Measurements from ENCODE around the gene TAS2R38. TPM values are rescaled to one million over a fixed set of nuclear protein-coding genes. Genes with fewer than 3 reads are reported as not detected.
"Not testable (repeated sequence)": the region's sequence is repeated elsewhere in the genome, so short reads cannot be mapped to it uniquely, and the experiment has no call there.

TAS2R38 gene
- total RNA-seq, 1 experiment from 2014 or later, result not detected

DNA sequence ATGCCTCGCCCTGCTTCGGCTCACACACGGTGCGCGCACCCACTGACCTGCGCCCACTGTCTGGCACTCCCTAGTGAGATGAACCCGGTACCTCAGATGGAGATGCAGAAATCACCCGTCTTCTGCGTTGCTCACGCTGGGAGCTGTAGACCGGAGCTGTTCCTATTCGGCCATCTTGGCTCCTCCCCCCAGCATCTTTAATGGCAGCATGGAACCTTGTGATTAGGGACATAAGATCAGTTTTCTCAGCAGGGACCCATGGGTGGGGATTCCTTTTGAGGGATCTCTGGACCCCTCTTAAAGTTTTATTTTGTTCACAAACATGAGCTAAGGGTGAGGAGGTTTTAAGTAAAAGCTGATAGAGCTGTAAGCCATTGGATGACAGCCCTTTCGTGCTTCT is 12.4 kb upstream of the TAS2R38 start:
- DNase-seq (ENCODE audit: low read depth, low spot score), result peak; percentile 38
- in situ Hi-C loops (cut with HindIII; ENCODE audit: low pct_unique_long_range_greater_than_20kb, low sequenced_read_pairs), result not testable (repeated sequence)

DNA sequence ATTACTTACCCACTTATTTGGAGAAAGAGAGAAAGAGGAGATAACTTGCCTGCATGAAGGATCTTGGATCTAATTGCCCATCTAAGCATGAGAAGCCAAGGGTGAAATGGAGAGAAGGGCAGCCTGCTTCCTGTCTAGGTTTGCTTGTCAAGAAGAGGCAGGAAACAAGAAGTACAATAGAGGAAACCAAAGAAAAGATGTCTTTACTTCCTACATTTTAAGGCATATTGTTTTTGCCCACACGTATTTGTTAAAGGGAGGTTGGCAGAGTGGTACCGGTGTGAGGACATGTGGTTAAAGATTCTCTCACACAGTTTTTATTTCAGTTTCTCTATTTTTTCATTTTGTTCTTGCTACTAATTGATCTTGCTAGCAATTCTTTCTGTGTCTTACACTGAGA is 6.0 kb upstream of the TAS2R38 start:
- in situ Hi-C loops (cut with HindIII; ENCODE audit: low pct_unique_long_range_greater_than_20kb, low sequenced_read_pairs), result no loop called here

GRCh38 chr7:141978351-141978750 is 4.8 kb upstream of the TAS2R38 start:
- in situ Hi-C loops (cut with HindIII; ENCODE audit: low pct_unique_long_range_greater_than_20kb, low sequenced_read_pairs), result no loop called here
- no peak for DNase-seq (ENCODE audit: low read depth, low spot score)

More for the DNA sequence above, 6.0 kb upstream of the TAS2R38 start:
- no peak for DNase-seq (ENCODE audit: low read depth, low spot score)

DNA sequence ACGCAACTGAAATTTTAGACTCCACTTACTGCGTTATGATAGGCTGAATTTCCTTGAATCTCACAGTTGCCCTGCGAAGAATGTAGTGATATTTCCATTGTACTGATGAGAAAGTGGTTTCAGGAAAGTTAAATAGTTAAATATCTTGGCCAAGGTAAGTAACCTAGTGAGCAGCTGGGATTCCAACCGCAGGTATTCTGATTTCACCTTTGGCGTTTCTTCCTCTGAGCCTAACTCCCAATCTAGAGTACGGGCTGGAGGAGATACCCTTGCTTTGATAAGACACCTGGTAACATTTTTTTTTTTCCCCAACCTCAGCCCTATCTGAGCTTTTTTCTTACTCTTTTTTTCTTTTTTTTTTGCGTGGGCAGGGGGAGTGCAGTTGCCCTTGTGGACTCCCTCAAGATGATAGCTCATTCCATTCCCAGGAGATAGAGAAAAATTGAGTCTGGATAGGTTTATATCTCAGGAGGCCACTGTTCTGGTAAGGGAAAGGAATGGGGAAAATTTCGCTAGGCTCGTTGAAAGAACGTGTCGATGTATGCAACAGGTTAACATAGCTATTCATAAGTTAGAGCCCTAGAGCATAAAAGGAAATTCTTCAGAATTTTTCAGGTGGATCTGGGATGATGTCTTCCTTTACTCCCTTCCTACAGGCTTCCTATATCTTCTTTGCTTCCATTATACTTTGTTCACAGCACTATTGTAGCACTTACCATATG is 3.1 kb upstream of the TAS2R38 start:
- in situ Hi-C loops (cut with HindIII; ENCODE audit: low pct_unique_long_range_greater_than_20kb, low sequenced_read_pairs), result no loop called here
- no peak for DNase-seq (ENCODE audit: low read depth, low spot score)

DNA sequence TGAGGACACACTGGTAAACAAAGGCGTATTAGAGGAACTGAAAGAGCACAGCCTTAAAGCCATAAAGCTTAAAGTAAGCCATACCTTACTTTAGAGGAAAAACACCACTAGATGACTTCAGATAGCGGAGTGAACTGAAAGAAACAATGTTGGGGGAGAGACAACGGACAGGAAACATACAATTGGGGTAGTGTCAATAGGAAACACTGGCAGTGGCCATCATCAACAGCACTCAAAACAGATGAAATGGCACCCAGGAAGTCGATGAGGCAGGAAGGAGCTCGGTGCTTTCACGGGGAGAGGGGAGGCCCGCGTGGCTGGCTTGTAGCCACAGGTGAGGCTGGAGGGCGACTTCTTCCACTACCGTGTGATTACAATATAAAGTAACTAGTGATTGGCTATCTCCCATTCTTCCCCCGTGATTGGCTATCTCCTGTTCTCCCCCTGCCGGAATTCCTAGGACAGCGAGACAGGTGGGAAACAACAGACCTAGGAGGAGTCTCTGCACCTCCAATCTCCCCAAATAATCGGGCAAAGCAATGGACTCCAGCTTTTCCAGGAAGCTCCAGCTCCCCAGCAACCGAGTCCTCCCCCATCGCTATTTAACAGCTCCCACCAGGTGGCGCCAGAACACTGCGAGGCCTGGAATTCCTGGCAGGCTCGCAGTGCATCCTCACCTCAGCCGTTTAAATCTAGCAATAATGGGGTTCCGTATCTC is 2.4 kb upstream of the TAS2R38 start:
- peak; percentile 83 for DNase-seq (ENCODE audit: low read depth, low spot score)
- in situ Hi-C loops (cut with HindIII; ENCODE audit: low pct_unique_long_range_greater_than_20kb, low sequenced_read_pairs), result no loop called here

GRCh38 chr7:141974831-141975230 is 1.3 kb upstream of the TAS2R38 start:
- peak; percentile 52 for DNase-seq (ENCODE audit: low read depth, low spot score)
- in situ Hi-C loops (cut with HindIII; ENCODE audit: low pct_unique_long_range_greater_than_20kb, low sequenced_read_pairs), result no loop called here

DNA sequence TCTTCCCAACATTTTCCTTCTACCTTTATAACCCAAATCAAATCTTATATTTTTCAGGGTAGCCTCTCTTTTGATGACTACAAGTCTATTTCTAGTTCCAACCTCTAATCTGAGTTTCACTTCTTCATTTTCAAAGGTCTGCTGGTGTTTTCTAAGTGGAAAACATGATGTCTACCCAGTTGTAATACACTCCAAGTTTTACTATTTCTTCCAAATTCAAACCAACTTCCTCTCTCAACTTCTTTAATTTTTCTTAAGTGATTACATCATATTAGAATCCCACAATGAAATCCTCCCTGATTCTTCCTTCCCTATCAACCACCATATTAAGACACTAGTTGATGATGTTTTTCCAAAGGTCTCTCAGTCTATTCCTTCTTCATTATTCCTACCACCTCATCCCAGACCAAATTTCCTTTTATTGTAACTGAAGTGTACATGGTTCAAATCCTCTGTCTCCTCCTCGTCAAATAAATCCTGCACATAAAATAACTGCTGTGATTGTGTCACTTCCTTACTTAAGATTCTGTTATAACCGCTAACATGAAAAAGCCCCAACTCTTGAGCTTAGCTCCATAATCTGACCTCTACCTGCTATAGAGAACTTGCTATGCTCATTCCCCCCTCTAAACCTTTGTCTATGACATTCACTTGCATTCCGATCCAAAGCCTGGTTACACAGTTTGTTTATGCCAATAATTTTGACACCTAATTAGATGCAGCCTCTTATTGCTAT is 12.7 kb downstream of the TAS2R38 start:
- in situ Hi-C loops (cut with HindIII; ENCODE audit: low pct_unique_long_range_greater_than_20kb, low sequenced_read_pairs), result no loop called here
- no peak for DNase-seq (ENCODE audit: low read depth, low spot score)

- DNase-seq (ENCODE audit: low read depth, low spot score), result no peak
- in situ Hi-C loops (cut with HindIII; ENCODE audit: low pct_unique_long_range_greater_than_20kb, low sequenced_read_pairs), result no loop called here
Observed at GRCh38 chr7:141956084-141956483, 17.5 kb downstream of the TAS2R38 start.

DNA sequence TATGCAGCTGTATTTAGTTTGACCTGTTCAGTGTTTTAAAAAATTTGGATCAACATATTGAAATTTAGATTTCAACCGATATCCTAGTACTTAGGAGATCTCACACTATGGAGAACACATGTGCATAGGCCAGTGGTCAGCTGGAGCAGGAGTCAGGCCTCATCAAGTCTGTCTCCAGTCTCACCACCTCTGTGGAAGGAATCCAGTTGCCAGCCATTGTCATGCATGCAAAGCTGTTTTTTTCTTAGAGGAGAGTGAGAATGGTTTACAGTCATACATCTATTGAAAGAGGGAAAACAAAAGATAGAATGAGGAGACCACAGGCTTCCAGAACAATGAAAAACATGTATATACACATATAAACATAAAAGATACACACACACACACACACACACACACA is 19.2 kb downstream of the TAS2R38 start:
- no peak for DNase-seq (ENCODE audit: low read depth, low spot score)
- in situ Hi-C loops (cut with HindIII; ENCODE audit: low pct_unique_long_range_greater_than_20kb, low sequenced_read_pairs), result no loop called here

DNA sequence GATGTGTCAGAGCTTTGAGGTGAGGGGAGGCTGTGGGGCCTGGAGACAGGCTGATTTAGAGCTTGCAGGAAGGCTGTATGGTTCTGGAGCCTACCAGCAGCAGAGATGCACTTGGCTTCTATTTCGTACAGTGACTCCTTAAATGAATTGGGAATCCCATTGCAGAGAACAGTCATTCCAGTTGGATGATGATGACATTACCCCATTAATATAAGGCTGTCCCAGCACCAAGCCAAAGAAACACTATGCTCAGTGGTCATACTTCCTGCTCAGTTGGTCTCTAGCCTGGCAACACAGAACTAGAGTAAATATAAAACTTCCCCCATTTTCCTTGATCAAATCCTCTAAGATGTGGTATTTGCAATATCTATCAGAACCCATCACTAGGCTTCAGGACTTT is 21.1 kb downstream of the TAS2R38 start:
- DNase-seq (ENCODE audit: low read depth, low spot score), result no peak
- in situ Hi-C loops (cut with HindIII; ENCODE audit: low pct_unique_long_range_greater_than_20kb, low sequenced_read_pairs), result no loop called here

GRCh38 chr7:141950806-141951205 is 22.8 kb downstream of the TAS2R38 start:
- in situ Hi-C loops (cut with HindIII; ENCODE audit: low pct_unique_long_range_greater_than_20kb, low sequenced_read_pairs), result no loop called here
- no peak for DNase-seq (ENCODE audit: low read depth, low spot score)

GRCh38 chr7:141949911-141950310 is 23.7 kb downstream of the TAS2R38 start:
- in situ Hi-C loops (cut with HindIII; ENCODE audit: low pct_unique_long_range_greater_than_20kb, low sequenced_read_pairs), result no loop called here

GRCh38 chr7:141949451-141949850 is 24.1 kb downstream of the TAS2R38 start:
- no peak for DNase-seq (ENCODE audit: low read depth, low spot score)
- in situ Hi-C loops (cut with HindIII; ENCODE audit: low pct_unique_long_range_greater_than_20kb, low sequenced_read_pairs), result no loop called here

More at GRCh38 chr7:141949911-141950310, 23.7 kb downstream of the TAS2R38 start:
- no peak for DNase-seq (ENCODE audit: low read depth, low spot score)

DNA sequence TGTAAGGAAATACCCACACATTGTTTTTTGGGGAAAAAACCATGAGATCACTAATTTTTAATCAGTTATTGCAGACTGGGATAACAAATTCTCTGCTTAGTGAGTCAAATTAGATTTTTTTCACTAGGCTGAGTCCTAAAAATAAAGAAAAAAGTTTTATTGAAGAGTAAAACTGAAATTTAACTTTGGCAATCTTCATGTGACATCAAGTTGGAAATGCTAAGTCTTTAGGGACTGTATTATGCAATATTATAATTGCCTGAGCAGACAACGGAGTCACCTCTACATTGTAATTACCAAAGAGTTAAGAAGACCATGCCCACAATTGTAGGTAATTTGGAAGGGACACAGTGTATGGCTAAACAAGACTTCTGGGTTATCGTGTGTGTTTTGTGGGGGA is 24.6 kb downstream of the TAS2R38 start:
- in situ Hi-C loops (cut with HindIII; ENCODE audit: low pct_unique_long_range_greater_than_20kb, low sequenced_read_pairs), result no loop called here
- no peak for DNase-seq (ENCODE audit: low read depth, low spot score)

GRCh38 chr7:141946796-141947195 is 26.8 kb downstream of the TAS2R38 start, which contains the start of gene CLEC5A:
CLEC5A (minus strand) TSS chr7:141946974; CDS start chr7:141946292, 682 bp downstream.
- in situ Hi-C loops (cut with HindIII; ENCODE audit: low pct_unique_long_range_greater_than_20kb, low sequenced_read_pairs), result no loop called here
- DNase-seq (ENCODE audit: low read depth, low spot score), result no peak

GRCh38 chr7:141945356-141945755 is 28.2 kb downstream of the TAS2R38 start:
- no peak for DNase-seq (ENCODE audit: low read depth, low spot score)
- in situ Hi-C loops (cut with HindIII; ENCODE audit: low pct_unique_long_range_greater_than_20kb, low sequenced_read_pairs), result no loop called here

DNA sequence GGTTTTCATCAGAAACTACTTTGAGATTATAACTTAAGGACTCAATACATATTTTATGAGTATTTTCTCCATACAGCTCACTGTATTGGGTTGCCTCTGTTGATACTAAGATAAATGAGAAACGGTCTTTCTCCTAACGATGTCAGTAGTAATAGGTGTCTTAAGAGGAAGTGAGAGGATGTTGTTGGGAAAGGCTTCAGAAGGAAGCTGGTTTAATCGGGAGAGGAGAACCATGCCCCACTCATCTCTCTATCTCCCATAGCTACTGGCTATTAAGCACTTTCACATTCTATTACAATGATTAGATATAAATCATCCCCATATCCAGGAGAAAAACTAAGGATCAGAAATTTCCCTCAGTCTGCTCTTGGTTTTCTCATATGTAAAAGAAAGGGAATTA is 28.8 kb downstream of the TAS2R38 start:
- in situ Hi-C loops (cut with HindIII; ENCODE audit: low pct_unique_long_range_greater_than_20kb, low sequenced_read_pairs), result no loop called here
- no peak for DNase-seq (ENCODE audit: low read depth, low spot score)

- in situ Hi-C loops (cut with HindIII; ENCODE audit: low pct_unique_long_range_greater_than_20kb, low sequenced_read_pairs), result no loop called here
- no peak for DNase-seq (ENCODE audit: low read depth, low spot score)
Observed at GRCh38 chr7:141943846-141944245, 29.7 kb downstream of the TAS2R38 start.
